ENCODE measurements around the gene IGF1R. TPM values are rescaled to one million over a fixed set of nuclear protein-coding genes. Genes with fewer than 3 reads are reported as not detected.
A peak's percentile ranks its signal among the peaks of the same experiment; 100 is the strongest.

The IGF1R gene
- polyA plus RNA-seq, 1 experiment, result 36.2 TPM

DNA sequence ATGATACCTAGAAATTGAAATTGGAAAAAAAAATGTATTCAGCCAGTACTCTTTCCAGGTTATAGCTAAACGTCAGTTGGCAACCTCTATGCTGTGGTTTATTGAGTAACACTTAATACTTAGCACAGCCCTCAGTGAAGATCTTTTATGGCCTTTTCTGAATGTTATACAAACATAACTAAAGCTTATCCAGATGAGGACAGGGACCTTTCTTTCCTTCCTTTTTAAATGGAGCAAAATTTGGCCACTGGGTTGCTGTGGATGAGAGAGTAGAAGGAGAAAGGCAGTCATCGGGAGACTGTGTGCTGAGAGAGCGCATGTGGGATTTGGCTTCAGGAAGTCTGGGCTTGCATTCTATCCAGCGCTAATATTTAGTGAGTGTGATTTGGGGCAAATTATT lies 36.1 kb downstream of the IGF1R start:
- H3K4me3 ChIP-seq (ENCODE audit: low read depth, low read length), result no peak overlapping the region
- no peaks in the 10 kb centered on the region; the same call in 1 of the 2 replicates for H3K36me3 ChIP-seq (ENCODE audit: control insufficient read depth, insufficient read depth, low read length)
- no peak for TF ChIP-seq CTCF (IDR thresholded peaks at IDR 0.05; ENCODE audit: insufficient read depth, low read depth, low read length)
- POLR2A ChIA-PET, result interaction anchor here (0.5 to 0.6 kb wide), 2 partner anchors 17 to 174 kb away, joined by 3 to 4 read pairs; no protein-coding TSS in a partner anchor
- CTCF ChIA-PET, result interaction anchor here (0.6 to 1.5 kb wide), 3 partner anchors 10 to 32 kb away, joined by 3 to 6 read pairs (median 5); no protein-coding TSS in a partner anchor
- no peaks in the 10 kb centered on the region for H3K27me3 ChIP-seq (ENCODE audit: control insufficient read depth, insufficient read depth, low read length)
- peak; percentile 81 for DNase-seq (ENCODE audit: low read depth)

GRCh38 chr15:98684995-98685525 lies 36.7 kb downstream of the IGF1R start:
- CTCF ChIA-PET, result no interaction called here

DNA sequence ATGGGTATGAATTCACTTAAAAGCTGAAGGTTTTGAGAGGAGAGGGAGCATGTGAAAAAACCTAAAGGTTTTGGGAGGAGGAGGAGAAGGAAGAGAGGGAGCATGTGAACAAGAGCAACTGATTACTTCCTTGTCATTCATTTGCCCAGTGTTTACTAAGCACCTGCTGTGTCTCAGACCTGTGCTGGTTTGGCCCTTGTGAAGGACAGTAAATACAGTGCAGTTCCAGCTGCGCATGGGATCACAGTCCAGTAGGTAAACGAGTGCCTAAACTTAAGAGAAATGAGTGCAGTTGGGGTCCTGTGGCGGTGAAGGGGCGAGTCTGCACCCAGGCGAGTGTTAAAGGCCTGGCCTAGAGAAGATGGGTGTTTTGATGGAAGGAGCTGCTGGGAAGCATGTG lies 38.6 kb downstream of the IGF1R start:
- ChIA-PET POLR2A (no interaction called here), CTCF (no interaction called here)
- no peaks in the 10 kb centered on the region for H3K27me3 ChIP-seq (ENCODE audit: control insufficient read depth, insufficient read depth, low read length)
- H3K36me3 ChIP-seq (ENCODE audit: control insufficient read depth, insufficient read depth, low read length), result no peaks in the 10 kb centered on the region
- no peak for DNase-seq (ENCODE audit: low read depth)
- no peak for TF ChIP-seq CTCF (IDR thresholded peaks at IDR 0.05; ENCODE audit: insufficient read depth, low read depth, low read length)
- H3K4me3 ChIP-seq (ENCODE audit: low read depth, low read length), result no peak overlapping the region

More at GRCh38 chr15:98684995-98685525, 36.7 kb downstream of the IGF1R start:
- Histone ChIP-seq H3K36me3 (ENCODE audit: control insufficient read depth, insufficient read depth, low read length) (no peaks in the 10 kb centered on the region; the same call in 1 of the 2 replicates), H3K4me3 (ENCODE audit: low read depth, low read length) (no peak overlapping the region), H3K27me3 (ENCODE audit: control insufficient read depth, insufficient read depth, low read length) (no peaks in the 10 kb centered on the region)
- TF ChIP-seq CTCF (IDR thresholded peaks at IDR 0.05; ENCODE audit: insufficient read depth, low read depth, low read length), result no peak
- POLR2A ChIA-PET, result interaction anchor here (0.6 kb wide), 1 partner anchor 17 kb away, joined by 4 read pairs; no protein-coding TSS in a partner anchor
- DNase-seq (ENCODE audit: low read depth), result no peak

- POLR2A ChIA-PET, result no interaction called here
- H3K36me3 ChIP-seq (ENCODE audit: control insufficient read depth, insufficient read depth, low read length), result no peaks in the 10 kb centered on the region; the same call in 1 of the 2 replicates
- no peaks in the 10 kb centered on the region for H3K27me3 ChIP-seq (ENCODE audit: control insufficient read depth, insufficient read depth, low read length)
- DNase-seq (ENCODE audit: low read depth), result no peak
- H3K4me3 ChIP-seq (ENCODE audit: low read depth, low read length), result no peak overlapping the region
- CTCF ChIA-PET, result interaction anchor here (0.7 kb wide), 1 partner anchor 89 kb away, joined by 3 read pairs; no protein-coding TSS in a partner anchor
- no peak for TF ChIP-seq CTCF (IDR thresholded peaks at IDR 0.05; ENCODE audit: insufficient read depth, low read depth, low read length)
Observed at GRCh38 chr15:98689431-98689861, 41.1 kb downstream of the IGF1R start.

GRCh38 chr15:98690272-98690950 lies 42.1 kb downstream of the IGF1R start:
- DNase-seq (ENCODE audit: low read depth), result no peak
- POLR2A ChIA-PET, result no interaction called here

More at GRCh38 chr15:98690272-98690950, 42.1 kb downstream of the IGF1R start:
- Histone ChIP-seq H3K36me3 (ENCODE audit: control insufficient read depth, insufficient read depth, low read length) (no peaks in the 10 kb centered on the region; the same call in 1 of the 2 replicates), H3K4me3 (ENCODE audit: low read depth, low read length) (no peak overlapping the region), H3K27me3 (ENCODE audit: control insufficient read depth, insufficient read depth, low read length) (no peaks in the 10 kb centered on the region)
- no peak for TF ChIP-seq CTCF (IDR thresholded peaks at IDR 0.05; ENCODE audit: insufficient read depth, low read depth, low read length)
- CTCF ChIA-PET, result interaction anchor here (0.8 to 1.6 kb wide), 2 partner anchors 31 to 255 kb away, joined by 3 read pairs; no protein-coding TSS in a partner anchor
